Sciatic nerve (tissue), 2 donors: ENCODE measurements around the gene TUBB. TPM values are rescaled to one million over a fixed set of nuclear protein-coding genes. Genes with fewer than 3 reads are reported as not detected.

Source experiments
- ATAC-seq: fragments of 200-7000 bp; cut with Tn5 transposase; one replicate; pipeline ENCODE4 v1.9.1; 2020; ENCODE audit warnings: mild to moderate bottlenecking, moderate library complexity
- DNase-seq: peaks from one replicate; pipeline ENCODE4 v3.0.0-alpha.2; 2020; ENCODE audit warnings: low spot score
- intact Hi-C: fragments of 100-400 bp; cut with DNase I; formaldehyde crosslinking; loops from one replicate; pipeline ENCODE4 v1.14.2; 2022
- total RNA-seq: library from RNA; stranded (reverse); fragmentation: NEBNext Ultra II Directional; extraction: Animal tissue kit (Norgen Biotek cat#: 25700); gene quantifications from one replicate; pipeline ENCODE4 v1.2.1, GENCODE V29; 2021
- donor health status: DM: no; HTN: no; CAD: no.
- donor health status: DM: no; HTN: no; CAD: no.

Gene TUBB
- total RNA-seq, 1 donor from 2014 or later: 292 TPM

- peak; percentile 83 for ATAC-seq
Measured at GRCh38 chr6:30730601-30731435, 10.7 kb downstream of the TUBB start.

DNA sequence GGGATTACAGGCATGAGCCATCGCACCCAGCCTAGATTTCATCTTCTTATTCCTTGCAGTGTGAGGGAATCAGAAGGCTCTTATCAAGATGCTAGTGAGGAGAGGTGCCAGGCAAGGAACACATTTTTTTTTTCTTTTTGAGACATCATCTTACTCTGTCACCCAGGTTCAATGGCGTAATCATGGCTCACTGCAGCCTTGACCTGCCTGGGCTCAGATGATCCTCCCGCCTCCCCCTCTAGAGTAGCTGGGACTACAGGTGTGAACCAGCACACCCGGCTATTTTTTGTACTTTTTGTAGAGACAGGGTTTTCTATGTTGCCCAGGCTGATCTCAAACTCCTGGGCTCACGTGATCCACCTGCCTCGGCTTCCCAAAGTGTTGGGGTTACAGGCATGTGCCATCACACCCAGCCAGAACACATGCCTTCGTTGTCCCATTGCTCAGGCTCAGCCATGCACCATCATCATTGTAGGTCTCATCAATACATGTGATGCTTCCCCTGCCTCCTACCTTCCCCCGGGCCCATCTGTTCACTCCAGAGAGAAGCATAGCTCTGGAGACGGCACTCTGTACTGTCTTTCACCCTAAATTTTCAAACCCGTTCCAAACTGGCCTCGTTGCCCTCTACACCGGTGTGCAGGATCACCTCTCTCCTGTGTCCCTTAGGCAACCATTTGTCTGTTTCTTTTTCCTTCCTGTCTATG lies 12.2 kb downstream of the TUBB start:
- DNase-seq (no peak), ATAC-seq (no peak)
- intact Hi-C loops: no loop called here

More at GRCh38 chr6:30730601-30731435, 10.7 kb downstream of the TUBB start:
- intact Hi-C loops: no loop called here
- DNase-seq: peak; percentile 75

DNA sequence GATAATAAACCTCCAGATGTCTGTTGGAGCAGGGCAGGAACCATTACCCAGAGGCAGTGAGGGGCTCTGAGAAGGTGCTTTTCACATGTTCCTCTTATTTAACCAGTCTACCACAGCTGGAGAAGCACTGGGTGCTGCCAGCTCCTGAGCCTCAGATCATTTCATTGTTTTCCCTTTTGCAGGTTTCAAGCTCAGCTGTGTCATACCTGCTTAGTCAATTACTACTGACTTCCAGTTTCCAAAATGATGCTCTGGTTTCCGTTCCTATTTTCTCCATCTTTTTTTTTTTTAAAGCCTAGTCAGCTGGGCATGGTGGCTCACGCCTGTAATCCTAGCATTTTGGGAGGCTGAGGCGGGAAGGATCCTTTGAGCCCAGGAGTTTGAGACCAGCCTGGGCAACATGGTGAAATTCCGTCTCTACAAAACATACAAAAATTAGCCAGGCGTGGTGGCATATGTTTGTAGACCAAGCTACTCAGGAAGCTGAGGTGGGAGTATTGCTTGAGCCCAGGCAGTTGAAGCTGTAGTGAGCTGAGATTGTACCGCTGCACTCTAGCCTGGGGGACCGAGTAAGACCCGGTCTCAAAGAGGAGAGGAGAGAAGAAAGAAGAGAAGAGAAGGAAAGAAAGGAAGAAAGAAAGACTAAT lies 15.6 kb downstream of the TUBB start:
- intact Hi-C loops: no loop called here
- no peak for DNase-seq
- ATAC-seq: no peak

- DNase-seq (no peak), ATAC-seq (no peak)
- intact Hi-C loops: no loop called here
Measured at GRCh38 chr6:30738532-30738931, 18.4 kb downstream of the TUBB start.

GRCh38 chr6:30740540-30740870 lies 20.4 kb downstream of the TUBB start:
- ATAC-seq (no peak), DNase-seq (no peak)
- intact Hi-C loops: no loop called here

DNA sequence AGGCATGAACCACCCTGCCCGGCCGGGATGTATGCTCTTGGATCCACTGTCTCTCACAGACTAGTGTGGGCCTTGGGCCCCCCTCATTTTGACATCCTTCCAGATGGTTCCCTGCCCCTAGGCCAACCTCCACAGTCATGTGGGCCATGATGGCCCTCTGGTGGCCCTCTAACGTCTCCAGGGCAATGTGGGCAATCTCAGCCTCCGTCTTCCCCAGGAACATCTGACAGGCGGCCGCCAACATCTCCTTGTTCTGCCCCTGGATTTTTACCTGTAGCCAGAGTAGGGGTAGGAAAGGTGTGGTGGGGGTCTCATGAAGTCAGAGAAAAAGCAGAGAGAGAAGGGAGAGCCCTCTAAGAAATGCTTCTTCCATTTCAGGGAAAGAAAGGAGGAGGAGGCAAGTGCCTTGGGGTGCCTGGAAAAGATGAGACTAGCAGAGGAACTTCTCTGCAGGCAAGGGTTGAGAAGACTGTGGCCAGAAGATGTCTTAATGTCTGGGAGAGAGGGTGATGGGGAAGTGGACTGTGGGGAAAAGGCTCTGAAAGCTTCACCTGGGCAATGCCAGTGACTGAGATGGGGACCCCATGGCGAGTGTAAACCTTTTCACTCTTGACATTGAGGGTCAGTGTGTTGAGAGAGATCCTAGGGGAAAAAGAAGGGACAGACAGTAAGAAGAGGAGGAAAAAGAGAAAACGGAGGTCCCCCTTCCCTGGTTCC lies 21.1 kb downstream of the TUBB start:
- ATAC-seq: no peak
- intact Hi-C loops: no loop called here
- no peak for DNase-seq

DNA sequence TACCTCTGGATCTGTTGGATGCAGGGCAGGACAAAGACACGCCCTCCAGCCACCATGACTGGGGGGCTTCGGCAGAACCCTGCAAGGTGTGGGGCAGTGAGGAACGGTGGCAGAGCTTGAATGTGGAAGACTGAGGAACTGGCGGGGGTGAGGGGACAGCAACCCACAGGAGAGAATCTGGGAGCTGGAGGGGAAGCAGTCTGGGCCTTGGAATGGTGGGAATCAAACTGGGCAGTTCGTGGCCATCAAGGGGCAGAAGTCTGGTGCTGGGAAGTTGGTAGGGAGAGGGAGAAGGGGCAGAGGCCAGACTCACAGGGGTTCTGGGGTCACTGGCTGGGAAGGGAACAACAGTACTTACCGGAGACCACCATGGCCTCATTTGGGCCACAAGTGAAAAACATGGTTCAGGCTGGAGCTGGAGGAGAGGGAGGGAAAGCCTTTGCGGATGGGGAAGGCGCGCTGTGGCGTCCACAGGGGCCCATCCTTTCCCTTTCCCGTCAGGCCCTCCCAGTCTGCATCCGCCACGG lies 21.7 kb downstream of the TUBB start:
- DNase-seq (no peak), ATAC-seq (peak; percentile 6)
- intact Hi-C loops: no loop called here

DNA sequence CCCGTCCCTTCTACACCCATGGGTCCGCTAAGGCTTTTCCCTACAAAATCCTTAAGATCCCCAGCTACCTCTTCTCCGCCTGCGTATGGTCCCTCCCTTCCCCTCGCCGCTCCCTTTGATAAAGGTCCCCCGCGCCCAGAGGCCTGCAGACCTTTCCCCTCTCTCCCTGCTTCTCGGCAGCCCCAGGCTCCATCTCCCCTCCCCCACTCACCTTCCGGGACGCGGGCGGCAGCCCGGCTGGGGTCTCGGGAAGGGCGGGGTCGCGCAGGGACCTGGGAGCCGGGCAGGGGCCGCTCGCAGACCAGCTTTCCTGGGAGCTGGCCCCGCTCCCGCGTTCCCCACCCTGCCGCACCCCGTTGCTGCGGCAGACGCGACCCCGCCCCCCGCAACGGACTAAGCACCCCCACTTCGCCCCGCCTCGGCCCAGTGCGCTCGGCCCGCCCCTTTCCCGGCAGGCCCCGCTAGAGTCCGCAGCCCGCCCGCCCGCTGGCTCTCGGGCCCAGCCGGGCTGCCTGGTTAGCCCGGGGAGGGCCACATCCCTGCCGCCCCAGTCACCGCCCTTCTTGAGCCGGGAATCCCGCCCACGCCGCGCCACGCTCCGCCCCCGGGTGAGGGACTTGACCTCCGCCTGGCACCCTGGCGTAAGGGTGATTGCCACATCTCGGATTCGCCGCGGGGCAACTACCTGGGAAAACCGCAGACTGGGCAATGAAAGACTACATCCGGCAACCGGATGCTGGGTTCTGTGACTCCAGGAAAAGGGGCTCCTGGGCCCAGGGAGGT lies 22.4 kb downstream of the TUBB start, which contains the start of gene FLOT1:
Gene FLOT1 (minus strand): TSS at position 372 of the 783 bp plus-strand sequence. CDS start 498 bp downstream, outside the sequence.
- ATAC-seq (peak; percentile 93), DNase-seq (peak; percentile 98)
- intact Hi-C loops: no loop called here

- ATAC-seq (peak; percentile 18), DNase-seq (peak; percentile 68)
- intact Hi-C loops: no loop called here
Measured at GRCh38 chr6:30743099-30744053, 23.2 kb downstream of the TUBB start.

DNA sequence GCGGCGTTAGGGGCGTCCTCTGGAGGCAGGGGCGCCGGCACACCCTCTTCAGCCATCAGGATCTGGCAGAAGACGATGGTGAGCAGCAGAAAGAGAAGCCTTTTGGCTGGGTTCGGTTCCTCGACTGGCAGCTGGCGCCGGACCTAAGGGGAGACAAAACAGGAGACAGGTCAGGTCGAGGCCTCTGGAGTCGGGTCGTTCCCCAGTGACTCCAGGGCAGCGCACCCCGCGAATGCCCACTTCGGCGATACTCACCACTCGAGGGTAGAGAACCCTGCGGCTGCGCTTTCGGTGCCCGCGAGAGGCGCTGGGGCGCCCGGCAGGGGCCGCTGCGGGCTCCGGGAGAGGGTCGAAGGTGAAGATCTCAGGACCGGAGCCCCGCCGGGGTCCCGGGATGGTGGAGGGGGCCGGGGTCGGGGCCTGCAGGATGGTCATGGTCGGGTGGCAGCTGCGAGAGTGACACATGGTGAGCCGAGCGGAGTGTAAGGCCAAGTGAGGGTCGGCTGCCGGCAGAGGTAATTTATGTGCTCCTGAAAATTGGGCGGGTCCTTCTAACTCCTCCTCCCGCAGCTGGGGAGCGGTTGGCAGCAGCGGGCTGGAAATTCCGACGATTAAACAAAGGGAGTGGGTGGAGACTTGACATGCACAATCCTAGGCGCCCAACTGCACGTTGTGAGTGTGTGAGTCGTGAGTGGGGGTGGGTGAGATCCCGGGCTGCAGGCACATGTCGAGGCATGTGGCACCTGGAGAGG lies 24.1 kb downstream of the TUBB start, which contains the start of gene IER3:
Gene IER3 (minus strand): TSS at position 494 of the 752 bp plus-strand sequence. CDS start 29 bp downstream, at position 465.
- peak; percentile 59 for ATAC-seq
- DNase-seq: peak; percentile 91
- intact Hi-C loops: no loop called here

DNA sequence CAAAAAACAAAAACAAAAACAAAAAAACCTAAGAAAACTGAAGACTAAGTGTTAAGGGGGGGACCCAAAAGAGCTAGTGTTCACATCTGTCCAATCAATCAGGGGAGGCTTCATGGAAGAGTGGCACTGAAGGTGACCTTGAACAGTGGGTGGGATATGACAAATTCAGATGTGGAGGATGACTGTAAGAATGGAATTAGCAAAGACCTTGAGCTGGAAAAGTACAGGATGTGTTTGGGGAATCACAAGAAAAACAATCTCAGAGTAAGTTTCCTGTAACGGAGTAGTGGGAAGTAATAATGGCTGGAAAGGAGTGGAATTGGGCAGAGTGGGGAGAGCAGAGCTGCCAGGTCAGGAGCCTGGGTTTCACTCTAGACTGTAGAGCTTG lies 27.1 kb downstream of the TUBB start:
- intact Hi-C loops: loop anchor here (5.0 kb wide), 1 partner anchor 75 kb away; no protein-coding TSS in a partner anchor
- no peak for ATAC-seq
- DNase-seq: no peak

DNA sequence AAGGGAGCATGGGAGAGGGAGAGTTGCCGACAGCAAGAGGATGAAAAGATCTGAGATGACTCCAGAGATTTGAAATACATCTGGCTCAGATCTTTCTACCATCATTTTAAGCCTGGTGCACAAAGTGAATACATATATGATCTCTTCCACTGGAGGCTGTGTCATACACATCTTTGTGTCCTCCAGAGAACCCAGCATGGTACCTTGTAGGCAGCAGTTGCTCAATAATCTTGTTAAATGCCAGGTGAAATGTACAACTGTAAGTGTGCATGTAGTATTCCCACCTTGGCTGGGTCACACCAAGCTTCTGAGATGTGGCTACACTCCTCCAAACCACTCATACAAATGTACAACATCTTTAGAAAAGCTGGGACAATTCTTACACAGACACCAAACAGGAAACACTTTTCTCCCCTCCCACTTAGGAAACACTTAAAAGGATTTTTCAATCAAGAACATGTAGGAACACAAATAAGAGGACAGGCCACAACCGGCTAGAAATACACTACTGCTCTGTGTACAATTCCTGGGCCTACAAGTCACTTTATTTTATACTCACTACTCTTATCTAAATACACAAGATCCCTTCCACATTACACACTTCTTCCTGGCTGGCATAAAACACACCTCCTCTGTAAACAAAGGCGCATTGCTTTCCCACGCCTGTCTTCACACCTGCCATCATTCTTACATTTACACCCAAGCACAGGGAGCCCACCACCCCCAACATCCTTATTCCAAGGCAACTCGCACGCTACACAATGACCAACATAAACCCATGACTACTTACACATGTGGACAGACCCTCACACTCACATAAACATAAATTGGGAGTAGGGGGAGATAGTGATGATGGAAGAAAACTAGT lies 28.0 kb downstream of the TUBB start:
- intact Hi-C loops: loop anchor here (5.0 kb wide), 1 partner anchor 74 kb away; no protein-coding TSS in a partner anchor
- DNase-seq (no peak), ATAC-seq (no peak)

- ATAC-seq: no peak
- intact Hi-C loops: loop anchor here (5.0 kb wide), 1 partner anchor 73 kb away; no protein-coding TSS in a partner anchor
- DNase-seq: no peak
Measured at GRCh38 chr6:30748851-30749540, 28.8 kb downstream of the TUBB start.

GRCh38 chr6:30749554-30750378 lies 29.6 kb downstream of the TUBB start:
- DNase-seq (peak; percentile 60), ATAC-seq (no peak)
- intact Hi-C loops: loop anchor here (5.0 kb wide), 1 partner anchor 73 kb away; no protein-coding TSS in a partner anchor
